ENCODE results near the gene FTL. TPM values are rescaled to one million over a fixed set of nuclear protein-coding genes. Genes with fewer than 3 reads are reported as not detected.
A peak's percentile ranks its signal among the peaks of the same experiment; 100 is the strongest.

The FTL gene
- total and polyA plus RNA-seq, 5 donors from 2014 or later = 575 to 5,675 (median 4,460) TPM

- Mint-ChIP-seq H3K27ac (no peak overlapping the region), H3K4me1 (peaks cover 4 to 12% (median 9%) of the 10 kb centered on the region in 4 donors), H3K9me3 (peaks cover 0 to 4% (median 0%) of the 10 kb centered on the region in 7 donors), H3K36me3 (peaks cover 8% of the 10 kb centered on the region), H3K27me3 (peaks cover 5% of the 10 kb centered on the region), H3K4me3 (peak overlapping the region in 3 of 4 donors; percentile 15 to 31 (median 26))
- H3K9me3 ChIP-seq (ENCODE audit: control insufficient read depth in 2 of 2, low read length in 2 of 2) = no peaks in the 10 kb centered on the region
- H3K4me1 ChIP-seq (ENCODE audit: control insufficient read depth, insufficient read depth, low read length, poor library complexity, severe bottlenecking) = peaks cover 15% of the 10 kb centered on the region
- H3K27ac ChIP-seq (ENCODE audit: insufficient read depth, low read length, poor library complexity, severe bottlenecking) = no peak overlapping the region
- no peak overlapping the region for H3K4me3 ChIP-seq (ENCODE audit: low read depth, low read length)
- no peaks in the 10 kb centered on the region for H3K36me3 ChIP-seq (ENCODE audit: control insufficient read depth, insufficient read depth, low read length)
- DNase-seq (no peak), ATAC-seq (ENCODE audit: low read depth in 2 of 2) (no peak)
- no peaks in the 10 kb centered on the region for H3K27me3 ChIP-seq (ENCODE audit: control insufficient read depth, insufficient read depth, low read length)
Observed at GRCh38 chr19:48934837-48935236, 30.3 kb upstream of the FTL start.

DNA sequence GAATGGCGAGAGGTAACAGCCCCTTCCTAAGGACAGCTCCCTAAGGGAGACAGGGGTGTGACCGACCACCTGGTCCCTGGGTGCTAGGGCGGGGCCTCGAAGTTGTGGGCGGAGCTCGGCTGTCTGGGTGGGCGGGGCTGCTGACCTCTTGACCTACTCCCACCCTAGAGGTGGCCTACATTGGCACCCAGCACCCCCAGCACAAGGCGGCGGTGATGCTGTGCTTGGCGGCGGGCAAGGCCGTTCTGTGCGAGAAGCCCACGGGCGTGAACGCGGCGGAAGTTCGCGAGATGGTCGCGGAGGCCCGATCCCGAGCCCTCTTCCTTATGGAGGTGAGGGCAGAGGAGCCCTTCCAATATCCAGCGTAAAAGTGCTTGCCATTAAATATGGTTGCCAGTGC, 29.2 kb upstream of the FTL start:
- H3K4me3 ChIP-seq (ENCODE audit: low read depth, low read length) = no peak overlapping the region
- H3K27ac Mint-ChIP-seq = no peak overlapping the region

GRCh38 chr19:48938256-48938655, 26.9 kb upstream of the FTL start:
- peaks cover 2 to 8% (median 7%) of the 10 kb centered on the region in 4 donors for H3K4me1 Mint-ChIP-seq
- peaks cover 2% of the 10 kb centered on the region for H3K27me3 Mint-ChIP-seq
- Histone ChIP-seq H3K27ac (ENCODE audit: insufficient read depth, low read length, poor library complexity, severe bottlenecking) (no peak overlapping the region), H3K36me3 (ENCODE audit: control insufficient read depth, insufficient read depth, low read length) (no peaks in the 10 kb centered on the region), H3K4me1 (ENCODE audit: control insufficient read depth, insufficient read depth, low read length, poor library complexity, severe bottlenecking) (peaks cover 9% of the 10 kb centered on the region), H3K27me3 (ENCODE audit: control insufficient read depth, insufficient read depth, low read length) (no peaks in the 10 kb centered on the region), H3K4me3 (ENCODE audit: low read depth, low read length) (no peak overlapping the region), H3K9me3 (ENCODE audit: control insufficient read depth in 2 of 2, low read length in 2 of 2) (no peaks in the 10 kb centered on the region)
- H3K27ac Mint-ChIP-seq = peak overlapping the region in 1 of 3 donors; percentile 66
- H3K4me3 Mint-ChIP-seq = no peak overlapping the region
- DNase-seq (no peak), ATAC-seq (ENCODE audit: low read depth in 2 of 2) (no peak)
- peaks cover 19% of the 10 kb centered on the region for H3K36me3 Mint-ChIP-seq
- peaks cover 0 to 2% (median 0%) of the 10 kb centered on the region in 7 donors for H3K9me3 Mint-ChIP-seq

More for the DNA sequence above, 29.2 kb upstream of the FTL start:
- H3K4me3 Mint-ChIP-seq = no peak overlapping the region
- DNase-seq (no peak), ATAC-seq (ENCODE audit: low read depth in 2 of 2) (no peak)
- peaks cover 13% of the 10 kb centered on the region for H3K36me3 Mint-ChIP-seq
- H3K4me1 ChIP-seq (ENCODE audit: control insufficient read depth, insufficient read depth, low read length, poor library complexity, severe bottlenecking) = peaks cover 15% of the 10 kb centered on the region
- no peaks in the 10 kb centered on the region for H3K27me3 ChIP-seq (ENCODE audit: control insufficient read depth, insufficient read depth, low read length)
- no peak overlapping the region for H3K27ac ChIP-seq (ENCODE audit: insufficient read depth, low read length, poor library complexity, severe bottlenecking)
- peaks cover 4 to 12% (median 9%) of the 10 kb centered on the region in 4 donors for H3K4me1 Mint-ChIP-seq
- H3K36me3 ChIP-seq (ENCODE audit: control insufficient read depth, insufficient read depth, low read length) = no peaks in the 10 kb centered on the region
- peaks cover 5% of the 10 kb centered on the region for H3K27me3 Mint-ChIP-seq
- no peaks in the 10 kb centered on the region for H3K9me3 ChIP-seq (ENCODE audit: control insufficient read depth in 2 of 2, low read length in 2 of 2)
- H3K9me3 Mint-ChIP-seq = peaks cover 0 to 4% (median 0%) of the 10 kb centered on the region in 7 donors

DNA sequence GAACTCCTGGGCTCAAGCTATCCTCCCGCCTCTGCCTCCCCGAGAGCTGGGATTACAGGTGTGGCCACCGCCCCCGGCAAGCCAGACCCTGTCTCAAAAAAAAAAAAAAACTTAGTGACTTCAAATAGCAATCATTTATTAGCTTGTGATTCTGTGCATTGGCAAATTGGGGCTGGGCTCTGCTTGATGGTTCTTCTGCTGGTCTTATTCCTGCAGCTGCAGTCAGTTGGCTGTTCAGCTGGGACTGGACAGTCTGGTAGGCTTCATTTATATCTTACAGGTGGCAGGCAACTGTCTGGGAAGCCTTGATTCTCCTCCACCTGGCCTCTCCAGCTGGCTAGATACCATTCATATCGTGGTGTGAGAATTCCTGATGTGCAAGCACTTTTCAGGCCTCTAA, 24.2 kb upstream of the FTL start:
- Histone ChIP-seq H3K9me3 (ENCODE audit: control insufficient read depth in 2 of 2, low read length in 2 of 2) (no peaks in the 10 kb centered on the region), H3K4me1 (ENCODE audit: control insufficient read depth, insufficient read depth, low read length, poor library complexity, severe bottlenecking) (no peaks in the 10 kb centered on the region), H3K36me3 (ENCODE audit: control insufficient read depth, insufficient read depth, low read length) (no peaks in the 10 kb centered on the region), H3K4me3 (ENCODE audit: low read depth, low read length) (no peak overlapping the region), H3K27ac (ENCODE audit: insufficient read depth, low read length, poor library complexity, severe bottlenecking) (no peak overlapping the region), H3K27me3 (ENCODE audit: control insufficient read depth, insufficient read depth, low read length) (no peaks in the 10 kb centered on the region)
- no peak for ATAC-seq (ENCODE audit: low read depth in 2 of 2)
- H3K36me3 Mint-ChIP-seq = peaks cover 19% of the 10 kb centered on the region
- no peak overlapping the region for H3K27ac Mint-ChIP-seq
- DNase-seq = no peak
- H3K9me3 Mint-ChIP-seq = peaks cover 0 to 2% (median 0%) of the 10 kb centered on the region in 7 donors
- no peak overlapping the region for H3K4me3 Mint-ChIP-seq
- no peaks in the 10 kb centered on the region for H3K4me1 Mint-ChIP-seq
- no peaks in the 10 kb centered on the region for H3K27me3 Mint-ChIP-seq

GRCh38 chr19:48943081-48943480, 22.0 kb upstream of the FTL start:
- DNase-seq (no peak), ATAC-seq (ENCODE audit: low read depth in 2 of 2) (no peak)
- H3K9me3 Mint-ChIP-seq = peaks cover 0 to 2% (median 0%) of the 10 kb centered on the region in 7 donors
- peaks cover 0 to 4% of the 10 kb centered on the region in 2 experiments for H3K9me3 ChIP-seq (ENCODE audit: control insufficient read depth in 2 of 2, low read length in 2 of 2)
- no peaks in the 10 kb centered on the region for H3K36me3 ChIP-seq (ENCODE audit: control insufficient read depth, insufficient read depth, low read length)
- H3K4me1 ChIP-seq (ENCODE audit: control insufficient read depth, insufficient read depth, low read length, poor library complexity, severe bottlenecking) = no peaks in the 10 kb centered on the region
- no peaks in the 10 kb centered on the region for H3K27me3 ChIP-seq (ENCODE audit: control insufficient read depth, insufficient read depth, low read length)
- H3K36me3 Mint-ChIP-seq = peaks cover 19% of the 10 kb centered on the region
- H3K27ac ChIP-seq (ENCODE audit: insufficient read depth, low read length, poor library complexity, severe bottlenecking) = no peak overlapping the region
- H3K4me3 Mint-ChIP-seq = no peak overlapping the region
- no peak overlapping the region for H3K27ac Mint-ChIP-seq
- no peaks in the 10 kb centered on the region for H3K27me3 Mint-ChIP-seq
- H3K4me1 Mint-ChIP-seq = no peaks in the 10 kb centered on the region
- no peak overlapping the region for H3K4me3 ChIP-seq (ENCODE audit: low read depth, low read length)

DNA sequence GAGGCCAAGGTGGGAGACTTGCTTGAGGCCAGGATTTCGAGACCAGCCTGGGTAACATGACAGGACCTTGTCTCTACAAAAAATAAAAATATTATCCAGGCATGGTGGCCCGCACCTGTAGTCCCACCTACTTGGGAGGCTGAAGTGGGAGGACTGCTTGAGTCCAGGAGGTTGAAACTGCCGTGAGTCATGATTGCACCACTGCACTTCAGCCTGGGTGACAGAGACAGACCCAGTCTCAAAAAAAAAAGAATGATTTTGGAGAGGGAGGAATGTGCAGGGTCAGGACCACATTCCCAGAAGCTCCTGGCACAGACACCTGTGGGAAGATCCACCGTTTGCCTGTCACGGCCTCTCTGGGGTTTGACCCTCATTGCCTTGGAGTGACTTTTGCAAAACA, 19.7 kb upstream of the FTL start:
- no peaks in the 10 kb centered on the region for H3K27me3 Mint-ChIP-seq
- no peak overlapping the region for H3K4me3 ChIP-seq (ENCODE audit: low read depth, low read length)
- no peak overlapping the region for H3K27ac Mint-ChIP-seq
- DNase-seq = no peak
- H3K27ac ChIP-seq (ENCODE audit: insufficient read depth, low read length, poor library complexity, severe bottlenecking) = no peak overlapping the region
- no peak overlapping the region for H3K4me3 Mint-ChIP-seq
- no peaks in the 10 kb centered on the region for H3K4me1 Mint-ChIP-seq
- no peaks in the 10 kb centered on the region for H3K36me3 ChIP-seq (ENCODE audit: control insufficient read depth, insufficient read depth, low read length)
- H3K4me1 ChIP-seq (ENCODE audit: control insufficient read depth, insufficient read depth, low read length, poor library complexity, severe bottlenecking) = no peaks in the 10 kb centered on the region
- peaks cover 0 to 4% (median 0%) of the 10 kb centered on the region in 7 donors for H3K9me3 Mint-ChIP-seq
- no peak for ATAC-seq (ENCODE audit: low read depth in 2 of 2)
- H3K36me3 Mint-ChIP-seq = peaks cover 10% of the 10 kb centered on the region
- H3K9me3 ChIP-seq (ENCODE audit: control insufficient read depth in 2 of 2, low read length in 2 of 2) = peaks cover 0 to 4% of the 10 kb centered on the region in 2 experiments
- no peaks in the 10 kb centered on the region for H3K27me3 ChIP-seq (ENCODE audit: control insufficient read depth, insufficient read depth, low read length)

GRCh38 chr19:48945817-48946216, 19.3 kb upstream of the FTL start:
- Mint-ChIP-seq H3K36me3 (peaks cover 6% of the 10 kb centered on the region), H3K27me3 (no peaks in the 10 kb centered on the region), H3K9me3 (peaks cover 0 to 3% (median 0%) of the 10 kb centered on the region in 7 donors), H3K27ac (no peak overlapping the region), H3K4me1 (no peaks in the 10 kb centered on the region), H3K4me3 (no peak overlapping the region)
- peaks cover 0 to 4% of the 10 kb centered on the region in 2 experiments for H3K9me3 ChIP-seq (ENCODE audit: control insufficient read depth in 2 of 2, low read length in 2 of 2)
- H3K4me3 ChIP-seq (ENCODE audit: low read depth, low read length) = no peak overlapping the region
- no peak for ATAC-seq (ENCODE audit: low read depth in 2 of 2)
- no peaks in the 10 kb centered on the region for H3K27me3 ChIP-seq (ENCODE audit: control insufficient read depth, insufficient read depth, low read length)
- DNase-seq = no peak
- no peaks in the 10 kb centered on the region for H3K4me1 ChIP-seq (ENCODE audit: control insufficient read depth, insufficient read depth, low read length, poor library complexity, severe bottlenecking)
- H3K36me3 ChIP-seq (ENCODE audit: control insufficient read depth, insufficient read depth, low read length) = no peaks in the 10 kb centered on the region
- no peak overlapping the region for H3K27ac ChIP-seq (ENCODE audit: insufficient read depth, low read length, poor library complexity, severe bottlenecking)

DNA sequence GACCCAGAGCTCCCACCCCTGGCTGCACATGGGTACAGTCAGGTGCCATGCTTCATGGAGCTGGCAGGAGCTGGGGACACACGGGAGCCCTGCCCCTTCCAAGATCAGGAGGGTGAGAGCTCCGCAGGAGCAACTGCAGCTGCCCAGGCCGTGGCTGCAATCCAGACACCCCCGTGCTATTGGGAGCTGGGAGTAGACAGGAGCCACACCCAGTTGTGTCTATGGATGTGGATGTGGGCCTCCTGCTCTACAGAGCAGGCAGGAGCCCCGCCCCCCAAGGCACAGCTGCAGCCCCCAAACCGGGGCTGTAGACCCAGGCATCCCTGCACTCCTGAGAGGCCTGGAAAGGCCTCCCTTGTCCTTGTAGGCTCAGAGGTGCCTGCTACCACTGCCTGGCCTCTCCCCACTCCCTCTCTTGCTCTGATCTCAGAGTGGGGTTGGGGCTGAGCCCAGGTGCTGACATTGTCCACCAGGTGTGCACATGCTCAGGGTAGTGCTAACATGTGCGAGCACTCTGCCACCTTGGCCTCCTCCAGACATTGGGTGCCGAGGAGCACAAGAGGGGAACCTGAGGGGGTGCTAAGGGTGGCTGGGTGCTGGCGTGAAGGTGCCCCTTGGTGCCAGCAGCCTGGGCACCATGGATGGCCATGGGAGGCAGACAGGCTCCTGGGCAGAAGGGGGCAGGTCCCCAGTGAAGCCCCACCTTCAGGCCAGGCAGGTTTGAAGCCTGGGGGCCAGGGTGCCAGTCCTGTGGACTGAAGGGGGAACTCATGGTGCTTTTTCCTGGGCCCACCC, 18.4 kb upstream of the FTL start:
- H3K9me3 ChIP-seq (ENCODE audit: control insufficient read depth in 2 of 2, low read length in 2 of 2) = peaks cover 0 to 4% of the 10 kb centered on the region in 2 experiments
- no peaks in the 10 kb centered on the region for H3K36me3 Mint-ChIP-seq
- H3K4me3 Mint-ChIP-seq = no peak overlapping the region
- H3K27ac Mint-ChIP-seq = no peak overlapping the region
- no peaks in the 10 kb centered on the region for H3K36me3 ChIP-seq (ENCODE audit: control insufficient read depth, insufficient read depth, low read length)
- H3K9me3 Mint-ChIP-seq = peaks cover 0 to 2% (median 0%) of the 10 kb centered on the region in 7 donors
- no peak for ATAC-seq (ENCODE audit: low read depth in 2 of 2)
- H3K4me3 ChIP-seq (ENCODE audit: low read depth, low read length) = no peak overlapping the region
- H3K4me1 ChIP-seq (ENCODE audit: control insufficient read depth, insufficient read depth, low read length, poor library complexity, severe bottlenecking) = no peaks in the 10 kb centered on the region
- H3K27me3 Mint-ChIP-seq = no peaks in the 10 kb centered on the region
- H3K27me3 ChIP-seq (ENCODE audit: control insufficient read depth, insufficient read depth, low read length) = no peaks in the 10 kb centered on the region
- DNase-seq = no peak
- no peaks in the 10 kb centered on the region for H3K4me1 Mint-ChIP-seq
- H3K27ac ChIP-seq (ENCODE audit: insufficient read depth, low read length, poor library complexity, severe bottlenecking) = no peak overlapping the region

Measured in CD4-positive, CD25-positive, alpha-beta regulatory T cell (primary cell).